ENCODE measurements around the gene SPTBN2.

Gene SPTBN2

DNA sequence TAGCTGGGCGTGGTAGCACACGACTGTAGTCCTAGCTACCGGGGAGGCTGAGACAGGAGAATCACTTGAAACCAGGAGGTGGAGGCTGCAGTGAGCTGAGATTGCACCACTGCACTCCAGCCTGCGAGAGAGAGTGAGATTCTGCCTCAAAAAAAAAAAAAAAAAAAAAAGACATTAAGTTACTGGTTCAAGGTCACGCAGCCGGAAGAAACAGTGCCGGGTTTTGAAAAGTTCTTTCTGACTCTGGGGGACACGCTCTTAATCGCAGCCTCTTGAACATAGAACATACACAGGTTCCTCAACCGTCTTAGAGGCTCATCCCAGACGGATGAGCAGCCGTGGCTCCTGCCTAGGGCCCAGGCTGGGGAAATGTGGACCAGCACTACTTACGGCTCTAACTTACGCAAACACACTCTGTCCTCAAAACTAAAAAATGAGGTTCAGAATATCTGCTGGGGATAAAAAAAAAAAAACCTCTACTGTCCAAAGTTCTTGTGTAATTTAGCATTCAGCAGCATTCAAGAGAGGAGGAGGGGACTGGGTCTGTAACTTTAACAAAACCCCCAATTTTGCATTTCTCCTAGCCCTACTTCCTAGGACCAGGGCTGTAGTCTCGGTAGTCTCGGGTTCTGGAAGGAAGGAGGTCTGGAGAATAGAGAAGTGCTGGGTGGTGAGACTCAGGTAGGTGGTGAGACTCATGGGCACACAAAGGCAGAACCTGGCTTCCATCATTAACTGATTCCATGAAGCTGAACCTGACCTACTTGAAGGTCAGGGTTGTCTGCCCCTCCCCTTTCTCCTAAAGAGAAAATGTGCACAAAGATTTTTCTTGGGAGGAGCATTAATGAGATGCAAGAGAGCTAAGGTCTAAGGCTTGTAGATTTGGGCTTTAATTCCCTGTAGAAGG lies 6.0 kb downstream of the SPTBN2 start:
- Histone ChIP-seq H3K27me3 (replicated peaks) (peaks cover 11% of the 10 kb centered on the region), H3K27ac (no peak overlapping the region)

DNA sequence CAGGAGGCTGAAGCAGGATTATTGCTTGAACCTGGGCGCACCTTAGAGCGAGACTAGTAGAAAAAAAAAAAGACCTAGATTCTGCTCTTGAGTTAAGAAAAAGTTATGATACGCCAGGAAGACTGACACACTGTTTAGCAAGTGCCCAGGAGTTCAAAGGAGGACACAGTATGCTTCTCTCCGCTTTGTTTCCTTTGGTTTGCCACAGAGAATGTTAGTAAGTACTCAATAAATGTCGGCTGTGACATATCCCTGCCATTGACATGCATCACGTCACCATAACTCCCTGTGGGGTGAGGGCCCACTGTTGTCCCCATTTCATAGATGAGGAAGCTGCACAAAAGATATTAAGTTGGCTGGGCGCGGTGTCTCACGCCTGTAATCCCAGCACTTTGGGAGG lies 7.1 kb downstream of the SPTBN2 start:
- Histone ChIP-seq H3K36me3 (replicated peaks) (no peaks in the 10 kb centered on the region), H3K27me3 (replicated peaks) (peaks cover 5% of the 10 kb centered on the region), H3K4me3 (ENCODE audit: low read depth, low read length) (no peak overlapping the region), H3K27ac (no peak overlapping the region)
- in situ Hi-C loops (cut with HindIII; ENCODE audit: low pct_ligation_motif_present, low sequenced_read_pairs): no loop called here
- TF ChIP-seq, protein P1, sequence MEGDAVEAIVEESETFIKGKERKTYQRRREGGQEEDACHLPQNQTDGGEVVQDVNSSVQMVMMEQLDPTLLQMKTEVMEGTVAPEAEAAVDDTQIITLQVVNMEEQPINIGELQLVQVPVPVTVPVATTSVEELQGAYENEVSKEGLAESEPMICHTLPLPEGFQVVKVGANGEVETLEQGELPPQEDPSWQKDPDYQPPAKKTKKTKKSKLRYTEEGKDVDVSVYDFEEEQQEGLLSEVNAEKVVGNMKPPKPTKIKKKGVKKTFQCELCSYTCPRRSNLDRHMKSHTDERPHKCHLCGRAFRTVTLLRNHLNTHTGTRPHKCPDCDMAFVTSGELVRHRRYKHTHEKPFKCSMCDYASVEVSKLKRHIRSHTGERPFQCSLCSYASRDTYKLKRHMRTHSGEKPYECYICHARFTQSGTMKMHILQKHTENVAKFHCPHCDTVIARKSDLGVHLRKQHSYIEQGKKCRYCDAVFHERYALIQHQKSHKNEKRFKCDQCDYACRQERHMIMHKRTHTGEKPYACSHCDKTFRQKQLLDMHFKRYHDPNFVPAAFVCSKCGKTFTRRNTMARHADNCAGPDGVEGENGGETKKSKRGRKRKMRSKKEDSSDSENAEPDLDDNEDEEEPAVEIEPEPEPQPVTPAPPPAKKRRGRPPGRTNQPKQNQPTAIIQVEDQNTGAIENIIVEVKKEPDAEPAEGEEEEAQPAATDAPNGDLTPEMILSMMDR (IDR thresholded peaks at IDR 0.05; ENCODE audit: low read depth, low read length, missing control alignments): no peak
- DNase-seq: no peak

More for the DNA sequence above, 6.0 kb downstream of the SPTBN2 start:
- TF ChIP-seq, protein P1 (IDR thresholded peaks at IDR 0.05; ENCODE audit: low read depth, low read length, missing control alignments): no peak
- Histone ChIP-seq H3K36me3 (replicated peaks) (no peaks in the 10 kb centered on the region), H3K4me3 (ENCODE audit: low read depth, low read length) (no peak overlapping the region)
- in situ Hi-C loops (cut with HindIII; ENCODE audit: low pct_ligation_motif_present, low sequenced_read_pairs): no loop called here
- DNase-seq: no peak

DNA sequence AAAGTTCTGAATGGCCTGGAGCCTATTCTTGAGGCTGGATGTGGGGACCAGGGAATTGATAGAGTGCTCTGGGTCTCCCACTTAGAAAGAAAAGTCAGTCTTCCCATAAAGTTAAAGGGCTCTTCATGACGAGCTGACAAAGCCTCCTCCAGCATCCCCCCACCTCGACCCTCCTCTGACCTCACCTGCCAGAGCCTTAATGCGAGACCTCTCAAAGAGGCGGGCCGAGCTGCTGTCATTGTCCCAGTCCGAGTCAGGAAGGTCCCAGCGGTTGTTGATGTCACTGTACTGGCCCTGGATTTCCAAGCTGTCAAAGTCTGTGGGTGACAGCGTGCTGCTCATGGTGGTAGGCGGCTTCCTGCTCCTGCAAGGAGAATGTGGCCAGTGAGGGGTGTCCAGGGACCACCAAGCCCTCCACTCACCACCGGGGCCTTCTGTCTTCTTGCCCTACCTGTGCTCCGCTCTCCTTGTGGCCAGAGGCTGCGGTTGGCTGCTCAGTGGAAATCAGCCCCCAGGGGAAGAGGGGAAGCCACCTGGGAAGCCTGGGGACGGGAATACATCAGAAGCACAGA lies 8.0 kb downstream of the SPTBN2 start:
- H3K27me3 ChIP-seq (replicated peaks): no peaks in the 10 kb centered on the region
- in situ Hi-C loops (cut with HindIII; ENCODE audit: low pct_ligation_motif_present, low sequenced_read_pairs): no loop called here
- no peak overlapping the region for H3K27ac ChIP-seq
- H3K4me3 ChIP-seq (ENCODE audit: low read depth, low read length): no peak overlapping the region
- TF ChIP-seq, protein P1 (IDR thresholded peaks at IDR 0.05; ENCODE audit: low read depth, low read length, missing control alignments): no peak
- no peak for DNase-seq
- no peaks in the 10 kb centered on the region for H3K36me3 ChIP-seq (replicated peaks)

DNA sequence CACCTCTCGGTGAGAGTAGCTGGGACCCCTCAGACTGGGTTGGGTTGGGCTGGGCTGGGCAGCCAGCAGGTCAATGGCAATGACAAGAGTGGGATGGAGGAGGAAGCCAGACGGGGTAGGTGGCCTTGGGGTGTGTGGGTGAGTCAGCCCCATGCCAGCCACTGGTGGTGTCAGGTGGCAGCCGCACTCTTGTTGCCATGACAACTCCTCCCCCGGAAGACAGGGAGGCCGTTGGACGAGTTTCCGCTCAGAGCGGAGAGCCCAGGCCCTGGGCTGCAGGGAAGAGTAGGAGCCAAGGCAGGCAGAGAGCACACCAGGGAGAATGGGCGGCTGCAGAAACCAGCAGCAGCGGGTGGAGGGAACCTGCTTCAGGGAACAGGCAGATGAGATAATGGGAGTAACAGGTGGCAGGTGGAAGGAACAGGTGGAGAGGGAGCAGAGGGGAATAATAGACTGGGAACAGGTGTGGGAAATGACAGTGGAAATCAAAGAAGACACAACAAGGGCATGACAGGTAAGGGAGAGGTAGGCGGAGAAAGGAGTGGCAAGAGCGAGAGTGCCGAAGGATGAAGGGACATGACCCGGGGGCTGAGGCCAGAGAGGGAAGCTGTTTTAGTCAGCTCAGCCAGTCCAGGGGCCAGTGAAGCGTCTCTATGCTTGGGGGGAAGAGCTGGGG lies 8.7 kb downstream of the SPTBN2 start:
- DNase-seq: peak; percentile 47
- in situ Hi-C loops (cut with HindIII; ENCODE audit: low pct_ligation_motif_present, low sequenced_read_pairs): no loop called here
- no peak overlapping the region for H3K27ac ChIP-seq

DNA sequence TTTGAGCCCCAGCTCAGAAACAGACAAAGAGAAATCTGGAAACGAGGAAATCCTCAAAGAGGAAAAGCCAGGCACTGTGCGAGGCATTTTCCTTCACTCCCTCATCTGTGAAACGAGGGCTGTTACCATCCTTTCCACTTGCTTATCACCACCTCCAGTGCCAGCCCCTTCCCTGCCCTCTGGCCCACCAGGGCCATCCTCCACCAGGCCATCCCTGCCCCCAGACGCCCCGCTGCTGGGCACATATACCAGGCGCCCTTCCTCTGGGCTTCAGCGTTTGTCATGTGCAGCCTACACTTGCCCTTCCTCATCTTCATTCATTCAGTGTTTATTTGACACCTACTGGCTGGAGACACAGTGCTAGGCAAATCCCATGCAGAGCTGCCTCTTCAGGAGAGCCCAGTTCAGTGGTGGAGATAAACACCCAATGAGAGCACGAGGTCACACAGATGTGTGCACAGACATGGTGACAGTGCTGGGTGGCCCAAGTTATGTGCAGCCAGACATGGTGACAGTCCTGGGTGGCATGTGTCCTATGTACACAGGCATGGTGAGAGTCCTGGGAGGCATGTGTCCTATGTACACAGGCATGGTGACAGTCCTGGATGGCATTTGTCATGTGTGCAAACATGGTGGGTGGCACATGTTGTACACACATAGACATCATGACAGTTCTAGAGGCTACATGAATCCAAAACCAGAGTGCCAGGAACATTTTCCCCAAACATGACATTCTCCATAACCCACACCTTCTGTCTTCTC lies 9.7 kb downstream of the SPTBN2 start:
- Histone ChIP-seq H3K4me3 (ENCODE audit: low read depth, low read length) (no peak overlapping the region), H3K27me3 (replicated peaks) (no peaks in the 10 kb centered on the region), H3K27ac (no peak overlapping the region), H3K36me3 (replicated peaks) (no peaks in the 10 kb centered on the region)
- in situ Hi-C loops (cut with HindIII; ENCODE audit: low pct_ligation_motif_present, low sequenced_read_pairs): no loop called here
- DNase-seq: no peak
- TF ChIP-seq, protein P1 (IDR thresholded peaks at IDR 0.05; ENCODE audit: low read depth, low read length, missing control alignments): no peak

More for the DNA sequence above, 8.7 kb downstream of the SPTBN2 start:
- TF ChIP-seq, protein P1 (IDR thresholded peaks at IDR 0.05; ENCODE audit: low read depth, low read length, missing control alignments): no peak
- no peaks in the 10 kb centered on the region for H3K36me3 ChIP-seq (replicated peaks)
- H3K27me3 ChIP-seq (replicated peaks): no peaks in the 10 kb centered on the region
- no peak overlapping the region for H3K4me3 ChIP-seq (ENCODE audit: low read depth, low read length)
